HepG2 (cell line): Measurements from ENCODE around the gene CPED1. TPM values are rescaled to one million over a fixed set of nuclear protein-coding genes. Genes with fewer than 3 reads are reported as not detected.

Experiments
- ATF2 ChIP-seq: sonication (generic); formaldehyde crosslinking; IDR thresholded peaks from 2 replicates; pipeline ENCODE4 v1.4.0; 2020; ENCODE audit warnings: missing genetic modification reagents
- ZBTB40 ChIP-seq, 2 experiments: fragments of 450-650 bp in 1 of 2; sonication (generic) in 1 of 2; formaldehyde crosslinking in 1 of 2; IDR thresholded peaks; 2 replicates each; pipeline versions ENCODE4 v1.6.1 to v1.8.0; 2016 to 2022; ENCODE audit warnings: antibody characterized with exemption in 1 of 2, mild to moderate bottlenecking in 1 of 2, missing genetic modification reagents in 1 of 2
- ZFP90 ChIP-seq: sonication (generic); formaldehyde crosslinking; IDR thresholded peaks from 2 replicates; pipeline ENCODE4 v1.8.0; 2022; ENCODE audit warnings: missing genetic modification reagents, mild to moderate bottlenecking, inconsistent platforms, borderline replicate concordance
- polyA plus RNA-seq, 8 experiments: library from polyadenylated mRNA; depleted of rRNA in 3 of 8; stranded (reverse) in 7 of 8; unstranded in 1 of 8; fragments of >200 nt; fragmentation: Illumina TruSeq in 4 of 8; extraction: Trizol in 4 of 8; gene quantifications; 2 replicates each; pipeline versions ENCODE4 v1.2.1 to v1.2.3, GENCODE V29; 2011 to 2016; ENCODE audit warnings: low read depth in 4 of 8, missing spikeins in 1 of 8, mixed read lengths in 1 of 8; ENCODE audit not compliant: insufficient read depth in 1 of 8
- total RNA-seq, 5 experiments: library from RNA; depleted of rRNA; stranded (reverse); fragments of >200 nt; fragmentation: Illumina TruSeq; extraction: Trizol; gene quantifications; 2 replicates each; pipeline ENCODE4 v1.2.3, GENCODE V29; 2016; ENCODE audit warnings: low read depth in 1 of 5

CPED1 gene
- total and polyA plus RNA-seq, 2 of the 13 experiments (the other 11 are each of a cell fraction or from before 2014, with no cell fraction given) = 11.5 to 27.0 TPM

- no peak for TF ChIP-seq ZBTB40 (IDR thresholded peaks at IDR 0.05)
- TF ChIP-seq ZBTB40 (CRISPR knock-in tag; IDR thresholded peaks at IDR 0.05) = no peak
- no peak for TF ChIP-seq ATF2
- no peak for TF ChIP-seq ZFP90 (CRISPR knock-in tag)
- TF ChIP-seq, all 625 proteins: peak for 0
Observed at GRCh38 chr7:121278120-121279021, 289.9 kb downstream of the CPED1 start (continued).
